ENCODE data around the gene IFNLR1. TPM values are rescaled to one million over a fixed set of nuclear protein-coding genes. Genes with fewer than 3 reads are reported as not detected.

IFNLR1 gene
- total RNA-seq, 1 donor from 2014 or later, result 4.0 TPM

- no peak for ATAC-seq
Measured at GRCh38 chr1:24205345-24206082, 18.4 kb upstream of the IFNLR1 start.

GRCh38 chr1:24204116-24204515 lies 17.0 kb upstream of the IFNLR1 start:
- no peak for ATAC-seq

DNA sequence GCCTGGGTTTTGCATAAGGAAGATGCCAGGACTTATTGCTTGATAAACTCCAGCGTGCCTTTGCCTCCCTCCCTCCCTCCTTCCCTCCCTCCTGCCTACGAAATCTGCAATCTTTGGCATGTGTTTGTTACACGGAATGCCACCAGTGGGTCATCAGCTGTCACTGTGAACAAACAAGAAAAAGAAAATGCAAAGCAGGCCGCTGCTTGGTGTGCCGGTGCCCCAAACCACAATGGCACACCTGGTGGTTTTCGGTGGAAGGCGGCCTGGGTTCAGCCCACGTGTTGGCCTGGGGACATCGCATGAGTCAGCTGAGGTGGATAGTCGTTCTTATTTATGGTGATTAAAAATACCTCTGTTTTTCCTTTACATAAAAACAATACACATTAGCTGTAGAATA lies 16.3 kb upstream of the IFNLR1 start:
- ATAC-seq, result peak; percentile 31

GRCh38 chr1:24202987-24203386 lies 15.9 kb upstream of the IFNLR1 start:
- ATAC-seq, result no peak

DNA sequence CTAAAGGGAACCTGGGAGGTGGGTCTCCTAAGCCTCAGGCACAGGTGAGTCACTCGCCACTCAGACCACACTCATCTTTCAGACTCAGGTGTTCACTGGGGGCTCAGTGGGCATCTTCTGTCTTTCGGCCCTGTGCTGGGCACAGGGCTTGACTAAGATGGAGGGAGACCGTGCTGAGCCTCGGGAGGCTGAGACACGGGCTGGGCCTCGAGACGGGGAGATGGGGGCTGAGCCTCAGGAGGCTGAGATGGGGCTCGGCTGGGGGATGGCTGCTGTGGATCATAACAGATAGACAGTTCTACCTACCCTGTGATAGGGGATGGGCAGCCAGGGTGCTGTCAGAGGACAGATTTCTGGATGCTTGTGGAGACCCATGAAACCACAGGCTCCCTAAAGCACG lies 15.5 kb upstream of the IFNLR1 start:
- no peak for ATAC-seq

DNA sequence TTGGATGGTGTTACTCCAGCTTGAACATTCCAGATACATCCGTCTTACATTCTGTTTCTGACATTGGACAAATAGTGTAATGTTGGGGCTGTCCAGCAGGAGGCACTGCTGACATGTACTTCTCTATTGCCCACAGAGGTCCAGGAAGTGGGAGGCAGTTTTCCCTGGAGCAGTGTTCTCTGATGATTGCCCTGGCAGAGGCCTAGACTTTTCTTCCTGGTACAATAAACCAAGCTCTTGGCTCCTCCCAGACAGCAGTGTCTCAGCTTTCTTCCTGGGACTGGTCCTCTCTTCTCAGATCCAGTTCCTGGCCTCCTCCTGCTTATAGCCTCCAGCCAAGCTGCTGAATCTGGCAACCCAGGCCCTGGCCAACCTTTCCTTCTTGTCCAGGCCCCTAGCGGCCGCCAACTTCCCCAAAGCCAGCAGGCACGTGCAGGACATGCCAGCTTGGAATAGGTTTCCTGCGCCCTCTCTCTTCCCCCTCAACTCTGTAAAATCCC lies 14.9 kb upstream of the IFNLR1 start:
- peak; percentile 78 for ATAC-seq

GRCh38 chr1:24199291-24199900 lies 12.3 kb upstream of the IFNLR1 start:
- peak; percentile 23 for ATAC-seq

DNA sequence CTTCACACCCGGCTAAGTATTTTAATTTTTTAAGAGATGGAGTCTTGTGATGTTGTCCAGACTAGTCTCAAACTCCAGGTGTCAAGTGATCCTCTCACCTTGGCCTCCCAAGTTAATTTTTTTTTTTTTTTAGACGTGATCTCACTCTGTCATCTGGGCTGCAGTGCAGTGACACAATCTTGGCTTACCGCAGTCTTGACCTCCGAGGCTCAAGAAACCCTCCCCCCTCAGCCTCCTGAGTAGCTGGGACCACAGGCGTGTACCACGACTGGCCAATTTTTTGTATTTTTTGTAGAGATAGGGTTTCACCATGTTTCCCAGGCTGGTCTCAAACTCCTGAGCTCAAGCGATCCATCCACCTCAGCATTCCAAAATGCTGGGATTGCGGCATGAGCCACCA lies 11.7 kb upstream of the IFNLR1 start:
- ATAC-seq, result no peak

- ATAC-seq, result peak; percentile 70
Measured at GRCh38 chr1:24195874-24196273, 8.8 kb upstream of the IFNLR1 start.

- no peak for ATAC-seq
Measured at GRCh38 chr1:24195136-24195535, 8.0 kb upstream of the IFNLR1 start.

GRCh38 chr1:24193046-24193445 lies 6.0 kb upstream of the IFNLR1 start:
- no peak for ATAC-seq

- ATAC-seq, result peak; percentile 48
Measured at GRCh38 chr1:24191860-24192259, 4.8 kb upstream of the IFNLR1 start.

DNA sequence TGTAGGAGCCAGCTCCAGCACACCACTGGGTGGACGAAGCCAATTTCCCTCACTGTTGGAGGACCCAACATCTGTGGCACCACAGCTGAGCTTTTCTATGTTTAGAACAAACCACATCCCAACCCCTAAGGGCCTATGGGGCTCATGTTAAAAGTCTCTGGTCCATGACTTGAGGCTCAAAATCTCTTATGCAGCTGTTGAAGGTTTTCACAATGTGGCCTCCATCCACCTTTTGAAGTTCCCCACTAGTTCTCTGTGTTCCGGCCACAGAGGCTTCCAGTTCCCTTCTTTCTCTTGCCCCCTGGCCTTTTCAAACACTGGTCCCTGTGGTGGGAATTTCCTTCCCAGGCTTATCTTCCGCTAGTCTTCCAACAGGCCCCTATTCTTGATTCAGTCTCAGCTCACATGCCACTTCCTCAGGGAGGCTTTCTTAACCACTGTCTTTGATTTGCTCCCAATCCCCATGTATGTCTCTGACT lies 3.9 kb upstream of the IFNLR1 start:
- no peak for ATAC-seq

GRCh38 chr1:24189528-24189927 lies 2.4 kb upstream of the IFNLR1 start:
- ATAC-seq, result no peak

GRCh38 chr1:24186711-24186992 lies 437 bp downstream of the IFNLR1 start:
- no peak for ATAC-seq

- no peak for ATAC-seq
Measured at GRCh38 chr1:24186031-24186710, 918 bp downstream of the IFNLR1 start.

GRCh38 chr1:24185076-24185475 lies 2.0 kb downstream of the IFNLR1 start:
- no peak for ATAC-seq

- no peak for ATAC-seq
Measured at GRCh38 chr1:24182061-24182460, 5.0 kb downstream of the IFNLR1 start.

DNA sequence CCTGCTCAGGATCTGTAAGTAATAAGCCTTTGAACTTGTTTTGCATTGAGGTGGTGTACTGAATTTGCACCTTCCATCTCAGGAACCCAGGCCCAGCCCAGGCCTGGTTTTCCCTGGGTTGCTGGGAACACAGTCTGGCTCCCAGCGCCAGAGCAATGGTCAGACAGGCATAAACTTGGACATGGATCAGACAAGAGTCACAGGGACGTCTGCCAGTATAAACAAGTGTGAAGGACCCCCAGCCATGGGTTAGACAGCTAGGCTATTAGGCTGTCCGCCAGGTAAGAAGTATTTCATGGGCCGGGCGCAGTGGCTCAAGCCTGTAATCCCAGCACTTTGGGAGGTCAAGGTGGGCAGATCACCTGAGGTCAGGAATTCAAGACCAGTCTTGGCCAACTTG lies 5.5 kb downstream of the IFNLR1 start:
- ATAC-seq, result no peak

DNA sequence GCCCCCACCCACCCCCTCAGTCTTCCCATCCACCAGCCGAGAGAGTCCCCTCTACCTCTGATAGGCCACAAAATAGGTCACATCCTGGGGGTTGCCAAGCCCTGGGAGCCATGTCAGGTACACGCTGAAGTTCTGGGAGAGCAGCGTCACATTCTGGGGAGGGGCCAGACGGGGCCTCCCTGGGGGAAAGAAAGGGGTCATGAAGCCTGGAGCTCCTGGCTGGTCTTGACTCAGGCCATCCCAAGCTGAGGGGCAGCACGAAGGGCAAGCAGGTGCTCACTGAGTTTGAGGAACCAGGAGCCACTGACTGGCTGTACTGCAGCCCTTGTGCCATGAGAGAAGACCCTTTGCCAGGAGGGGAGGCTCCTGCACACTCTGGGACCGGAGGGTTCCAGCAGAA lies 6.4 kb downstream of the IFNLR1 start:
- no peak for ATAC-seq

DNA sequence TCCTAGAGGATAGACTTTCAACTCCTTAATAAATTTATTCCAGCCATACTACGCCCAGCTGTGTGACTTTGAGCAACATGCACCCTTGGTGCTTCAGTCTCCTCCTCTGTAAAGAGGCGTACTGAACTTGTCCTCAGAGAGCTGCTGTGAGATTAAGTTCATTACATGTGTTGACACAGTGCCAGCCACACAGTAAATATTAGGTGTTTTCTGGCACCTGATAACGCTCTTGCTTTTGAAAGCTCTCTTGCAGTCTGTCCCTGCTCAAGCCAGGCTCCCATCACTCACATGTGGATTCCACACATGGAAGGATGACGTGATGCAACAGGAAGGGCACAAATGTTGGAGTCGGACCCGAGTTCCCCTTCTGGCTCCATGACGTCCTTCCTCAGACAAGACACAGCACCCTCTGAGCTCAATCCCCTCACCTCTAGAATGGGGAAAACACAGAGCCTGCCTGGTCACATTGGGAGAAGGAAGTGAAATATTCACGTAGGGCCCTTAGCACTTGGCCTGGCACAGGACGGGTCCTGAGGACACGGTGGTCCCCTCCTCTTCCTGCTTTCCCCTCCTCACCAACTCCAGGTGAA lies 7.7 kb downstream of the IFNLR1 start:
- no peak for ATAC-seq

GRCh38 chr1:24178407-24178806 lies 8.7 kb downstream of the IFNLR1 start:
- no peak for ATAC-seq

- no peak for ATAC-seq
Measured at GRCh38 chr1:24177161-24177560, 9.9 kb downstream of the IFNLR1 start.
